HEK293T (cell line): Measurements from ENCODE around the gene APP.

Experiments used
- BHLHE40 ChIP-seq: fragments of 450-650 bp; IDR thresholded peaks from 2 replicates; pipeline ENCODE4 v1.6.1; 2016; ENCODE audit warnings: mild to moderate bottlenecking, moderate library complexity, borderline replicate concordance
- FOXA1 ChIP-seq: fragments of 450-650 bp; IDR thresholded peaks from 2 replicates; pipeline ENCODE4 v1.6.1; 2016; ENCODE audit warnings: mild to moderate bottlenecking
- FOXK2 ChIP-seq: fragments of 450-650 bp; IDR thresholded peaks from 2 replicates; pipeline ENCODE4 v1.6.1; 2016; ENCODE audit warnings: mild to moderate bottlenecking
- HDGF ChIP-seq: fragments of 450-650 bp; IDR thresholded peaks from 2 replicates; pipeline ENCODE4 v1.6.1; 2017; ENCODE audit warnings: antibody characterized with exemption, borderline replicate concordance
- SUZ12 ChIP-seq: fragments of 450-650 bp; IDR thresholded peaks from 2 replicates; pipeline ENCODE4 v1.6.1; 2016; ENCODE audit warnings: mild to moderate bottlenecking
- ZNF384 ChIP-seq: fragments of 450-650 bp; IDR thresholded peaks from 2 replicates; pipeline ENCODE4 v1.6.1; 2016
- TF ChIP-seq, protein P1 (sequence below): fragments of 450-650 bp; IDR thresholded peaks from 2 replicates; pipeline ENCODE4 v1.6.1; 2016

GRCh38 chr21:25904044-25904695, 266.4 kb downstream of the APP start:
- TF ChIP-seq, protein P1, sequence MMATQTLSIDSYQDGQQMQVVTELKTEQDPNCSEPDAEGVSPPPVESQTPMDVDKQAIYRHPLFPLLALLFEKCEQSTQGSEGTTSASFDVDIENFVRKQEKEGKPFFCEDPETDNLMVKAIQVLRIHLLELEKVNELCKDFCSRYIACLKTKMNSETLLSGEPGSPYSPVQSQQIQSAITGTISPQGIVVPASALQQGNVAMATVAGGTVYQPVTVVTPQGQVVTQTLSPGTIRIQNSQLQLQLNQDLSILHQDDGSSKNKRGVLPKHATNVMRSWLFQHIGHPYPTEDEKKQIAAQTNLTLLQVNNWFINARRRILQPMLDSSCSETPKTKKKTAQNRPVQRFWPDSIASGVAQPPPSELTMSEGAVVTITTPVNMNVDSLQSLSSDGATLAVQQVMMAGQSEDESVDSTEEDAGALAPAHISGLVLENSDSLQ = no peak
- TF ChIP-seq SUZ12 (no peak), FOXK2 (no peak), BHLHE40 (no peak), ZNF384 (no peak), HDGF (no peak), FOXA1 (no peak)
